Fibroblast of villous mesenchyme (primary cell): Measurements from ENCODE around the gene AJAP1. TPM values are rescaled to one million over a fixed set of nuclear protein-coding genes. Genes with fewer than 3 reads are reported as not detected.

ENCODE experiments used
- DNase-seq: peaks from one replicate; pipeline ENCODE4 v3.0.0-alpha.2; 2010; ENCODE audit warnings: low read depth
- H3K4me3 ChIP-seq: 2 replicates; pipeline ENCODE4 v1.5.1; 2011; ENCODE audit warnings: low read depth, mild to moderate bottlenecking, low read length
- total RNA-seq: library from RNA; depleted of rRNA; stranded (reverse); fragments of >200 nt; gene quantifications from 2 replicates; pipeline ENCODE4 v1.2.3, GENCODE V29; 2012
- TF ChIP-seq, protein P1 (sequence below): IDR thresholded peaks from 2 replicates; pipeline ENCODE4 v1.5.1; 2012; ENCODE audit warnings: low read depth, mild to moderate bottlenecking, low read length; ENCODE audit not compliant: insufficient read depth

The AJAP1 gene
- total RNA-seq, 1 donor, result under 0.01 TPM

DNA sequence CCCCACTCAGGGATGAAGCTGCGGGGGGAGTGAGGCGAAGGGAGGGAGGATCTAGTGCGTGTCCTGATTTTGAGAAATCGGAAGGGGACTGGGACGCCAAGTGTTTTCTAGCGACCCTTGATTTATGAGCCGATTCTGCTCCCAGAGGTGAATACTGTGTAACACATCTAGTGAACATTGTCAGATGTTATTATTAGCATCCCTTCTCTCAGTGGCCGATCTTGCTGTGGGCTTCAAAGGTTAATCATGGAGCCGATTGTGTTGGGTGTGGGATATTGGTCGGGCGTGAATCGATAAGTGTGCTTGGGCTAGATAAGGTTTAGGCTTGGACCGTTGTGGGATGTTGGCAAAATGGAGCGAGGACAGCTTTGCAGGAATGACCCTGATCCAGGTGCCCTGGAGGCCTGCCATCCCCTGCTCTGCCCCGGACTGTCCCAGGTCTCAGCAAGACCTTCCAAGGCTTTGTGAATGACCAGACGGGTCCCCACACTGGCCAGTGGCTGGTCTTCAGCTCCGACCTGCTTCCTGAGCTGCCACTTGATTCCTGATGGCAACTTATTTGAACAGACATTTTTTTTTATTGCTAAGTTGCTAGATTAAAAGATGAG is 2.2 kb downstream of the AJAP1 start:
- no peak overlapping the region for H3K4me3 ChIP-seq

DNA sequence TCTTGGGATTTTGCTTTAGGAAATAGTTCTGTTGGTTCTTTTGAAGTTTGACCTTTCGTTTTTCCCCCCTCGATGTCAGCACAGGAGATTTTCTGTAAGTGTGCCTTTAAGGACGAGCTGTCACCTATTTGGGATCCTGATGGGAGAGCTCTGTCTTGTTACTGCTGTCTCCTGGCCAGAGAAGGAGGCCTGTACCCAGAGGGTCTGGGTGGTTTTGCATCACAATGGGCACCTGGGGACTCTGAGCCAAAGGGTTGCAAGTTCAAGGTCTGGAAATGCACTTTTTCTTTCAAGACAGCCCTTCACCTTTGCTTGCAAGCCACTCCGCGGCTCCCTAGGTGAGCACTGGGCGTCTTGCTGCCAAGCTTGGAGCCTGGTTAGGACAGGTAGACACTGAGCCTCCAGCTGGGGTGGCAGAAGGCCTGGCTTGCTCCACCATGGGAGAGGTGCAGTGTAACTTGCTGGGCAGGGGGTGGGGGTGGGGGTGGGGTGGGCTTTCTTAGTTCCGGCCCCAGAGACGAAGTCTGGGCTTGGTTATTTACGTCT is 2.9 kb downstream of the AJAP1 start:
- TF ChIP-seq, protein P1, sequence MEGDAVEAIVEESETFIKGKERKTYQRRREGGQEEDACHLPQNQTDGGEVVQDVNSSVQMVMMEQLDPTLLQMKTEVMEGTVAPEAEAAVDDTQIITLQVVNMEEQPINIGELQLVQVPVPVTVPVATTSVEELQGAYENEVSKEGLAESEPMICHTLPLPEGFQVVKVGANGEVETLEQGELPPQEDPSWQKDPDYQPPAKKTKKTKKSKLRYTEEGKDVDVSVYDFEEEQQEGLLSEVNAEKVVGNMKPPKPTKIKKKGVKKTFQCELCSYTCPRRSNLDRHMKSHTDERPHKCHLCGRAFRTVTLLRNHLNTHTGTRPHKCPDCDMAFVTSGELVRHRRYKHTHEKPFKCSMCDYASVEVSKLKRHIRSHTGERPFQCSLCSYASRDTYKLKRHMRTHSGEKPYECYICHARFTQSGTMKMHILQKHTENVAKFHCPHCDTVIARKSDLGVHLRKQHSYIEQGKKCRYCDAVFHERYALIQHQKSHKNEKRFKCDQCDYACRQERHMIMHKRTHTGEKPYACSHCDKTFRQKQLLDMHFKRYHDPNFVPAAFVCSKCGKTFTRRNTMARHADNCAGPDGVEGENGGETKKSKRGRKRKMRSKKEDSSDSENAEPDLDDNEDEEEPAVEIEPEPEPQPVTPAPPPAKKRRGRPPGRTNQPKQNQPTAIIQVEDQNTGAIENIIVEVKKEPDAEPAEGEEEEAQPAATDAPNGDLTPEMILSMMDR, result no peak
- no peak for DNase-seq
- H3K4me3 ChIP-seq, result no peak overlapping the region

More for the DNA sequence above, 2.2 kb downstream of the AJAP1 start:
- TF ChIP-seq, protein P1, result no peak
- DNase-seq, result no peak

DNA sequence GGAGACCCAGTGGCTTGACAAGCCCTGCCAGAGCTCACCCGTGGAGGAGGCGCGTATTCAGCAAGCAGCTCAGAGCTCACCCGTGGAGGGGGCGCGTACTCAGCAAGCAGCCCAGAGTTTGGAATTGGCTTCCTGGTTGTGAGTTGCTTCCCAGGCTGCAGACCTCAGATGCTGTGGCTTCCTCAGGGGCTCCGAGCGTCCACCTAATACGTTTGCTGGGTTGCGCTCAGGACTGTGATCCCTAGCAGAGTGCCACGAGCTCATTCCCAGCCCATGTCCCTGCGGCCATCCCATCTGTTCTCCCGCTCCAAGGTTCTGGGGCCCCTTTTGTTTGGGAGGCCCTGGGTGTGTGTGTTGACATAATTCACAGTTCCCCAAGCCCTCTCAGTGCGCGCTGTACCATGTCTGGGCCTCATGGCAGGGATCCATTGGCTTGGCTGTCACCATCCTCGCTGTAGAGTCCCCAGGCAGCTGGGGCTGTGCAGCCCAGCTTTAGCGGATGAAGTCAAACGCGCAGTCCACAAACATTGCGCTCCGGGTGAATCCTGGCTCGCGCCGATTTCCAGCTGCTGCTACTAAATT is 3.6 kb downstream of the AJAP1 start:
- no peak overlapping the region for H3K4me3 ChIP-seq
- TF ChIP-seq, protein P1, result no peak
- DNase-seq, result no peak

DNA sequence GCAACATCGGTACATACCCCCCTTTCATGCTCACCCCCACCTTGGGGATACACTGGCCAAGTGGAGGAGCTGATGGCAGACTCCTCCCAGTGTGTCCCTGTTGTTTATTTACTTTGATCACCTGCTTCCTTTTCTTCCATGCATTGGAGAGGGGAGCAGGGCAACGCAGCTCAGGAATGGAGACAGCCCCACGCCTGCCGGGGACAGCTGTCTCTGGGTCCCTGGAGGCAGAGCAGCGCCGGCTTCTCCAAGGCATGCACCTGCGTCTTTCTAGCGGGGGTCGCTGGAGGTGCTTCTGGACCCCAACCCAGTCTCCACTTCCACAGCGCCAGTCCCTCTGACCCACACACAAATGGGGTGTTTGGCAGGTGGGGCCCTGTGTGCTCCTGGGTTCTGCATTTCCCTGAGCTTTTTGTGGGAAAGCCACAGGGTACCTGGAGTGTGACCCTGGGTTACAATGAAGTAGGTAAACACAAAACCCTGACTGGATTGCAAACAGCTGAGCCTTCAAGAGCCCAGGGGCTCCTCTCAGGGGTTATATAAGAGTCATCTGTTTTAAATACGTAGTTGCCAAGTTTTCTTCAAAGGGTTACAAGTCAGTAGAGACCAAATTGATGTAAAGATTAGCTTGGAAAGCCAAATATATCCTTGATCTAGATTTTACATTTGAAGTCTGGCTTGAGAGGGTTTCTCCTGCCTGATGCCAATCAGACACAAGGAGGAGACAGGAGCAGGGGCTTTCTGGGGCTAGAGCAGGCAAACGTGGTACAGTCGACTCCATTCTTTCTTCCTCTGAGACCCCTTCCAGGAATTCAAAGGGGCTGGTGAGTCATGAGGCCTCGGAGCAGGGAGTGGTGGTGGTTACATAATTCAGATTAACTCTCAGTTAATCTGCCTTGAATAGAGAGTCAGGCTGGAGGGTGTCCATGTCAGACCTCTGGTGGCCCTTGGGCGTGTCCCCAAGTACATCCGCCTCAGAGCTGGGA is 4.5 kb downstream of the AJAP1 start:
- H3K4me3 ChIP-seq, result no peak overlapping the region
- TF ChIP-seq, protein P1, result no peak
- DNase-seq, result no peak

DNA sequence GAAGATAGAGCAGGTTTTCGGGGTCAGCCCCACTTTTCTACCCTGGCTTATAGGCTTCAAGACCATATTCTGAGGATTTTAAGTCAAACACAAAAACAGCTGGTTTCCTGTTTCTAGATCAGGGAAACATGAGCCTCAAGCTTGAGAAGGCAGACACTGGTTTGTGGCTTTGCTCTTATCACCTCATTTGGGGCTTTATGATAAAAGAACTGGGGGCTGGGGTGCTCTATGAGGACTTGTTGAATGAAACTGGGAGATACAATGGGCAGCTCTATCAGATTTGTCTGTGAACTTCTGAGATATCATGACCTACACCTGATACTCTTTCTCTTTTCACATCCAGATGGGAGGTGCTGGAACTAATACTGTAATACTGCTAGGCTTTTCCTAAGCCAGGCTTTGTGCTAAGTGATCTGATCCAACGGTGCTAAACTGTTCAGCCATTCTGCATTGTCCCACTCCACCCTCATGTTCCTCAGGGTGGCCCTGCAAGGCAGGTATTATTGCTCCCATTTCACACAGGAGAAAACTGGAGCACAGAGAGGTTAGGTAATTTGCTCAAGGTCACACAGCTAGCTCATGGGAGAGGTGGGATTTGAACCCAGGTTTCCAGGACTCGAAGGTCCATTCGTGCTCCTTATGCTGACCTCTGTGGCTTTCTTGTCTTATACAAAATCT is 6.6 kb downstream of the AJAP1 start:
- TF ChIP-seq, protein P1, result no peak
- no peak overlapping the region for H3K4me3 ChIP-seq
- DNase-seq, result no peak

DNA sequence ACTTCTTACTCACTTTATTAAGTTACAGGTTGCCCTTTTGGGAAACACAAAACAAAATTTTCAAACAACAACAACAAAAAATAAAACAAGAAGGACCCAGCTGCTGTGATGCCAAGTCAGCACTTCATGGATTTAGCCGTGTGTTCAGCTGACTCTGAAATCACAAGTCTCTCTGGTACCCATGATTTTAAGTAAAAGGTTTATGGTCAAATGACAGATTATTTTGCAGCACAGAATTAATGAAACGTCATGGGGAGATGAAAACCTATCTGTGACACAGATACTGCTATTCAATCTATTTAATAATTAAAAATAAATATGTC is 7.1 kb downstream of the AJAP1 start:
- DNase-seq, result no peak
- no peak overlapping the region for H3K4me3 ChIP-seq
- TF ChIP-seq, protein P1, result no peak
